ENCODE results near the gene PLCB4. TPM values are rescaled to one million over a fixed set of nuclear protein-coding genes. Genes with fewer than 3 reads are reported as not detected.

The PLCB4 gene
- total RNA-seq, 6 experiments from 2014 or later: 71.8 to 95.7 (median 79.1) TPM

- H3K4me3 Mint-ChIP-seq: peak overlapping the region; percentile 90
- TF ChIP-seq CTCF (IDR thresholded peaks at IDR 0.05): no peak
- no peaks in the 10 kb centered on the region; the same call in 1 of the 2 replicates for H3K9me3 Mint-ChIP-seq
- no peak for DNase-seq
- H3K27ac Mint-ChIP-seq: peak overlapping the region; percentile 85
- peaks cover 20% of the 10 kb centered on the region for H3K36me3 Mint-ChIP-seq (ENCODE audit: low read depth)
- peaks cover 65% of the 10 kb centered on the region for H3K4me1 Mint-ChIP-seq (ENCODE audit: low read depth)
- H3K27me3 Mint-ChIP-seq (ENCODE audit: insufficient read depth): no peaks in the 10 kb centered on the region
These were observed 570 bp upstream of the PLCB4 start for GRCh38 chr20:9068233-9068801.

GRCh38 chr20:9070304-9070703, 1.4 kb downstream of the PLCB4 start:
- no peak for TF ChIP-seq CTCF (IDR thresholded peaks at IDR 0.05)
- peaks cover 75% of the 10 kb centered on the region for H3K4me1 Mint-ChIP-seq (ENCODE audit: low read depth)
- H3K36me3 Mint-ChIP-seq (ENCODE audit: low read depth): peaks cover 17% of the 10 kb centered on the region
- DNase-seq: no peak
- H3K27me3 Mint-ChIP-seq (ENCODE audit: insufficient read depth): no peaks in the 10 kb centered on the region
- H3K4me3 Mint-ChIP-seq: peak overlapping the region; percentile 95
- no peaks in the 10 kb centered on the region for H3K9me3 Mint-ChIP-seq
- peak overlapping the region; percentile 86 for H3K27ac Mint-ChIP-seq

GRCh38 chr20:9071976-9072726, 3.3 kb downstream of the PLCB4 start:
- Mint-ChIP-seq H3K36me3 (ENCODE audit: low read depth) (peaks cover 17% of the 10 kb centered on the region), H3K4me1 (ENCODE audit: low read depth) (peaks cover 69% of the 10 kb centered on the region)

GRCh38 chr20:9072861-9073500, 4.1 kb downstream of the PLCB4 start:
- no peak for DNase-seq
- Mint-ChIP-seq H3K4me1 (ENCODE audit: low read depth) (peaks cover 69% of the 10 kb centered on the region), H3K4me3 (no peak overlapping the region), H3K27ac (peak overlapping the region; percentile 56), H3K27me3 (ENCODE audit: insufficient read depth) (no peaks in the 10 kb centered on the region), H3K9me3 (no peaks in the 10 kb centered on the region), H3K36me3 (ENCODE audit: low read depth) (peaks cover 17% of the 10 kb centered on the region)
- TF ChIP-seq CTCF (IDR thresholded peaks at IDR 0.05): no peak

More at GRCh38 chr20:9071976-9072726, 3.3 kb downstream of the PLCB4 start:
- no peaks in the 10 kb centered on the region for H3K9me3 Mint-ChIP-seq
- no peak for DNase-seq
- no peaks in the 10 kb centered on the region for H3K27me3 Mint-ChIP-seq (ENCODE audit: insufficient read depth)
- peak overlapping the region; percentile 95 for H3K4me3 Mint-ChIP-seq
- H3K27ac Mint-ChIP-seq: peak overlapping the region; percentile 56
- 0 out of 2 replicates have a peak, but pooled peaks have one; percentile 24 for TF ChIP-seq CTCF (IDR thresholded peaks at IDR 0.05)

- no peak for TF ChIP-seq CTCF (IDR thresholded peaks at IDR 0.05)
- no peak for DNase-seq
- Mint-ChIP-seq H3K4me1 (ENCODE audit: low read depth) (peaks cover 77% of the 10 kb centered on the region), H3K4me3 (no peak overlapping the region), H3K27me3 (ENCODE audit: insufficient read depth) (no peaks in the 10 kb centered on the region), H3K36me3 (ENCODE audit: low read depth) (peaks cover 15% of the 10 kb centered on the region), H3K9me3 (no peaks in the 10 kb centered on the region), H3K27ac (no peak overlapping the region)
These were observed 6.6 kb downstream of the PLCB4 start for GRCh38 chr20:9075264-9076095.

All from HFFc6 (cell line).